SK-N-SH (cell line): ENCODE measurements around the gene CAMTA2. TPM values are rescaled to one million over a fixed set of nuclear protein-coding genes. Genes with fewer than 3 reads are reported as not detected.
A peak's percentile ranks its signal among the peaks of the same experiment; 100 is the strongest.

Experiments
- CTCF ChIA-PET: fragments of 300-600, 350-600 bp; formaldehyde crosslinking; extraction: SDS; loops from one replicate; lab custom pipeline; 2021; lab: Yijun Ruan, JAX
- POLR2A ChIA-PET: fragments of 350-600 bp; sonication (Branson Sonifier 250); formaldehyde crosslinking; extraction: SDS; loops from one replicate; lab custom pipeline; 2020; ENCODE audit warnings: antibody characterized with exemption, inconsistent platforms; lab: Yijun Ruan, JAX
- DNase-seq: peaks from one replicate; pipeline ENCODE4 v3.0.0; 2012
- H2AFZ ChIP-seq: fragments of 200-600 bp; sonication (generic); 2 replicates; pipeline ENCODE4 v1.8.1; 2016; ENCODE audit warnings: antibody characterized with exemption, mild to moderate bottlenecking, low read depth
- H3F3A ChIP-seq: fragments of 200-600 bp; sonication (generic); replicated peaks from 2 replicates; pipeline ENCODE3; 2016; ENCODE audit warnings: antibody characterized with exemption, mild to moderate bottlenecking; ENCODE audit not compliant: insufficient read depth
- H3K27ac ChIP-seq, 2 experiments: fragments of 200-500 bp in 1 of 2; fragments of 200-600 bp in 1 of 2; sonication (Bioruptor generic) in 1 of 2; sonication (generic), shearing (Covaris generic) in 1 of 2; 2 replicates each; pipeline versions ENCODE4 v1.5.1 to v1.6.1; 2014 to 2016; ENCODE audit warnings: low read depth in 2 of 2, inconsistent platforms in 1 of 2, low read length in 1 of 2, mild to moderate bottlenecking in 1 of 2, mixed read lengths in 1 of 2
- H3K27me3 ChIP-seq: fragments of 200-600 bp; sonication (generic), shearing (Covaris generic); 2 replicates; pipeline ENCODE4 v1.6.1; 2016; ENCODE audit warnings: mixed run types; ENCODE audit not compliant: insufficient read depth
- H3K36me3 ChIP-seq, 2 experiments: fragments of 200-500 bp in 1 of 2; fragments of 200-600 bp in 1 of 2; sonication (Bioruptor generic) in 1 of 2; sonication (generic) in 1 of 2; replicated peaks in 1 of 2; 2 replicates each; pipeline versions ENCODE3 to v1.5.1; 2014 to 2016; ENCODE audit warnings: low read length in 1 of 2, mild to moderate bottlenecking in 1 of 2; ENCODE audit not compliant: insufficient read depth in 2 of 2, control insufficient read depth in 1 of 2
- H3K4me1 ChIP-seq, 2 experiments: fragments of 200-500 bp in 1 of 2; fragments of 200-600 bp in 1 of 2; sonication (Bioruptor generic) in 1 of 2; sonication (generic), shearing (Covaris generic) in 1 of 2; 2 replicates each; pipeline versions ENCODE4 v1.5.1 to v1.6.1; 2014 to 2016; ENCODE audit warnings: low read depth in 1 of 2, low read length in 1 of 2, mixed run types in 1 of 2; ENCODE audit not compliant: insufficient read depth in 2 of 2, control insufficient read depth in 1 of 2
- H3K4me2 ChIP-seq: fragments of 200-600 bp; sonication (generic), shearing (Covaris generic); 2 replicates; pipeline ENCODE4 v1.6.1; 2017; ENCODE audit warnings: mixed run types
- H3K4me3 ChIP-seq, 2 experiments: fragments of 200-500 bp in 1 of 2; fragments of 200-600 bp in 1 of 2; sonication (Bioruptor generic) in 1 of 2; sonication (generic), shearing (Covaris generic) in 1 of 2; 2 replicates each; pipeline versions ENCODE4 v1.5.1 to v1.8.1; 2014 to 2016; ENCODE audit warnings: low read depth in 2 of 2, inconsistent platforms in 1 of 2, low read length in 1 of 2, mild to moderate bottlenecking in 1 of 2, mixed read lengths in 1 of 2, moderate library complexity in 1 of 2
- H3K79me2 ChIP-seq: fragments of 200-600 bp; sonication (generic); 2 replicates; pipeline ENCODE4 v1.8.1; 2017; ENCODE audit warnings: mild to moderate bottlenecking; ENCODE audit not compliant: insufficient read depth
- H3K9ac ChIP-seq: fragments of 200-600 bp; sonication (generic); 2 replicates; pipeline ENCODE4 v1.6.1; 2017; ENCODE audit warnings: mixed run types
- H3K9me2 ChIP-seq: fragments of 200-600 bp; sonication (generic); 2 replicates; pipeline ENCODE4 v1.6.1; 2017; ENCODE audit warnings: mixed run types
- H3K9me3 ChIP-seq: fragments of 200-600 bp; sonication (generic); 2 replicates; pipeline ENCODE4 v1.6.1; 2017; ENCODE audit warnings: mixed run types, mild to moderate bottlenecking, moderate library complexity
- H4K20me1 ChIP-seq: fragments of 200-600 bp; sonication (generic); 2 replicates; pipeline ENCODE4 v1.6.1; 2017; ENCODE audit warnings: mild to moderate bottlenecking, mixed run types; ENCODE audit not compliant: insufficient read depth
- ELF1 ChIP-seq: IDR thresholded peaks from 2 replicates; pipeline ENCODE4 v1.4.0; 2012
- FOXJ3 ChIP-seq: sonication (generic); formaldehyde crosslinking; IDR thresholded peaks from 2 replicates; pipeline ENCODE4 v1.5.1; 2020; ENCODE audit warnings: mild to moderate bottlenecking, missing genetic modification reagents
- GATA2 ChIP-seq: sonication (generic); formaldehyde crosslinking; IDR thresholded peaks from 2 replicates; pipeline ENCODE4 v1.5.0; 2020; ENCODE audit warnings: mild to moderate bottlenecking, missing genetic modification reagents
- RCOR1 ChIP-seq: fragments of 150-350 bp; IDR thresholded peaks from 2 replicates; pipeline ENCODE4 v1.6.1; 2017; ENCODE audit warnings: antibody characterized with exemption, low read length
- WGBS: methylation state at CpG from one replicate; pipeline ENCODE4 v1.1.6; 2017; ENCODE audit warnings: low lambda C conversion rate; 5-methylcytosine and 5-hydroxymethylcytosine counted together
- polyA plus RNA-seq, 3 experiments: library from polyadenylated mRNA; depleted of rRNA; stranded (reverse); fragments of >200 nt; gene quantifications; 2 replicates each; pipeline ENCODE4 v1.2.3, GENCODE V29; 2012
- small RNA-seq, 7 experiments: library from RNA; depleted of rRNA; stranded (forward); fragments of <200 nt; gene quantifications; one replicate each; pipeline ENCODE3, GENCODE V24; 2012

CAMTA2 gene
- polyA plus RNA-seq, 1 of the 3 experiments (the other 2 are of a cell fraction) = 27.0 TPM

DNA sequence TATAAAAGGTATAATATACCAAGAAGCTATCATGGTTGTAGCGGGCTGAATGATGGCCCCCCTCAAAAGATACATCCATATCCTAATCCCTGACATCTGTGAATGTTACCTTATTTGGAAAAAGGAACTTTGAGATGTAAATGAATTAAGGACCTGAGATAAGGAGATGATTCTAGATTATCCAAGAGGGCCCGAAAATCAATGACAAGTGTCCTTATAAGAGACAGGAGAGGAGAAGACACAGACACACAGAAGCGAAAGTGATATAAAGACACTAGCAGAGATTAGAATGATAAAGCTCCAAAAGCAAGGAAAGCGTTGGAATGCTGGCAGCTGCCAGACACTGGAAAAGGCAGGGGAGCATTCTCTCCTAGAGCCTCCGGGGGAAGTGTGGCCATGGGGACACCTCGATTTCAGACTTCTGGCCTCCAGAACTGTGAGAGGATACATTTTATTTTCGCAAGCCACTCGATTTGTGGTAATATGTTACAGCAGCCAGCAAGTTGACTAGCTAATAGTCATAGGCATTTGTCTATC lies 67.9 kb downstream of the CAMTA2 start:
- no peak overlapping the region for H3K4me3 ChIP-seq
- H3K79me2 ChIP-seq = no peaks in the 10 kb centered on the region
- no peak for DNase-seq
- no peaks in the 10 kb centered on the region for H4K20me1 ChIP-seq
- 56% methylated on average over 8 of the region's 8 CpGs for WGBS
- no peak overlapping the region for H3K4me2 ChIP-seq
- CTCF ChIA-PET = interaction anchor here (0.8 to 2.8 kb wide), 6 partner anchors 10 to 188 kb away, joined by 3 to 12 read pairs (median 6); partner anchors contain the start of genes CAMTA2 and GLTPD2
- H2AFZ ChIP-seq = no peak overlapping the region
- H3K9me2 ChIP-seq = no peaks in the 10 kb centered on the region
- no peaks in the 10 kb centered on the region for H3K27me3 ChIP-seq
- no peaks in the 10 kb centered on the region for H3K36me3 ChIP-seq
- 0 out of 2 replicates have a peak, but pooled peaks have one; percentile 8 for TF ChIP-seq GATA2 (CRISPR knock-in tag)
- TF ChIP-seq ELF1 = no peak
- no peak for TF ChIP-seq FOXJ3 (CRISPR knock-in tag)
- no peak for TF ChIP-seq RCOR1
- POLR2A ChIA-PET = interaction anchor here (0.7 to 1.2 kb wide), 2 partner anchors 11 to 136 kb away, joined by 3 read pairs; no protein-coding TSS in a partner anchor
- no peaks in the 10 kb centered on the region for H3K9me3 ChIP-seq
- H3K9ac ChIP-seq = no peak overlapping the region
- no peak overlapping the region for H3K27ac ChIP-seq
- H3F3A ChIP-seq = no peaks in the 10 kb centered on the region
- H3K4me1 ChIP-seq = no peaks in the 10 kb centered on the region; a peak in 1 of 4 replicates

Small RNA genes lying within 50 kb of the gene (small RNA-seq; reads per million reads assigned to genes)
- 0 to 0.11 (median 0) reads per million in 7 experiments for gene MIR6864
- 0 to 2.3 (median 0) reads per million in 7 experiments for gene MIR6865

Other genes starting within 250 kb of the CAMTA2 start
- 0.06 and 0.08 TPM in 2 replicates for gene ZMYND15, start 247.8 kb downstream of the CAMTA2 start, polyA plus RNA-seq (2012; rRNA removed)
- gene CXCL16, start 247.7 kb downstream of the CAMTA2 start, polyA plus RNA-seq (2012; rRNA removed) = 3.4 and 4.3 TPM in 2 replicates
- not detected in 2 replicates for gene TM4SF5, start 215.8 kb downstream of the CAMTA2 start, polyA plus RNA-seq (2012; rRNA removed)
- 0.76 and 1.3 TPM in 2 replicates for gene VMO1, start 201.3 kb downstream of the CAMTA2 start, polyA plus RNA-seq (2012; rRNA removed)
- gene GLTPD2, start 198.7 kb downstream of the CAMTA2 start, polyA plus RNA-seq (2012; rRNA removed) = not detected in 2 replicates
- 325 and 331 TPM in 2 replicates for gene PSMB6, start 191.5 kb downstream of the CAMTA2 start, polyA plus RNA-seq (2012; rRNA removed)
- gene PLD2, start 180.5 kb downstream of the CAMTA2 start, polyA plus RNA-seq (2012; rRNA removed) = 42.5 and 49.2 TPM in 2 replicates
- 53.2 and 64.7 TPM in 2 replicates for gene MINK1, start 154.3 kb downstream of the CAMTA2 start, polyA plus RNA-seq (2012; rRNA removed)
- 0.44 and 0.52 TPM in 2 replicates for gene C17orf107, start 88.1 kb downstream of the CAMTA2 start, polyA plus RNA-seq (2012; rRNA removed)
- 0.54 and 0.71 TPM in 2 replicates for gene CHRNE, start 84.6 kb downstream of the CAMTA2 start, polyA plus RNA-seq (2012; rRNA removed)
- gene GP1BA, start 55.4 kb downstream of the CAMTA2 start, polyA plus RNA-seq (2012; rRNA removed) = not detected in 2 replicates
- gene SLC25A11, start 47.6 kb downstream of the CAMTA2 start, polyA plus RNA-seq (2012; rRNA removed) = 58.5 and 82.8 TPM in 2 replicates
- 96.5 and 115 TPM in 2 replicates for gene RNF167, start 47.4 kb downstream of the CAMTA2 start, polyA plus RNA-seq (2012; rRNA removed)
- gene PFN1, start 39.1 kb downstream of the CAMTA2 start, polyA plus RNA-seq (2012; rRNA removed) = 1,627 and 2,484 TPM in 2 replicates
- 29.2 and 32.5 TPM in 2 replicates for gene ENO3, start 36.6 kb downstream of the CAMTA2 start, polyA plus RNA-seq (2012; rRNA removed)
- 122 and 133 TPM in 2 replicates for gene SPAG7, start 19.9 kb downstream of the CAMTA2 start, polyA plus RNA-seq (2012; rRNA removed)
- 1.2 and 1.3 TPM in 2 replicates for gene INCA1, start 9.8 kb upstream of the CAMTA2 start, polyA plus RNA-seq (2012; rRNA removed)
- gene KIF1C, start 10.3 kb upstream of the CAMTA2 start, polyA plus RNA-seq (2012; rRNA removed) = 36.7 and 58.2 TPM in 2 replicates
- 0.49 and 0.55 TPM in 2 replicates for gene SLC52A1, start 47.8 kb upstream of the CAMTA2 start, polyA plus RNA-seq (2012; rRNA removed)
- gene ZFP3, start 90.8 kb upstream of the CAMTA2 start, polyA plus RNA-seq (2012; rRNA removed) = 1.5 and 2.3 TPM in 2 replicates
- gene ZNF232, start 124.2 kb upstream of the CAMTA2 start, polyA plus RNA-seq (2012; rRNA removed) = 3.4 and 3.6 TPM in 2 replicates
- gene USP6, start 128.4 kb upstream of the CAMTA2 start, polyA plus RNA-seq (2012; rRNA removed) = not detected in 2 replicates
- gene ZNF594, start 204.2 kb upstream of the CAMTA2 start, polyA plus RNA-seq (2012; rRNA removed) = 2.8 and 4.8 TPM in 2 replicates
- gene SCIMP, start 247.2 kb upstream of the CAMTA2 start, polyA plus RNA-seq (2012; rRNA removed) = not detected in 2 replicates